Measurements from ENCODE around the gene TCEAL5. TPM values are rescaled to one million over a fixed set of nuclear protein-coding genes. Genes with fewer than 3 reads are reported as not detected.
A peak's percentile ranks its signal among the peaks of the same experiment; 100 is the strongest.

Gene TCEAL5
- total and polyA plus RNA-seq, 2 of the 13 experiments (the other 11 are each of a cell fraction or from before 2014, with no cell fraction given) = not detected

- in situ Hi-C loops (cut with HindIII; ENCODE audit: extremely low pct_ligation_motif_present, low pct_unique_long_range_greater_than_20kb) = no loop called here
- Histone ChIP-seq H2AFZ (ENCODE audit: low read length) (no peak within 1 kb of the TSS), H3K9me3 (ENCODE audit: low read length) (no peaks in the 10 kb centered on the region), H3K4me2 (ENCODE audit: low read depth, low read length) (peak within 1 kb of the TSS; percentile 61), H3K36me3 (replicated peaks in 1 of 2; ENCODE audit: control insufficient read depth in 1 of 2, insufficient read depth in 2 of 2, low read length in 2 of 2) (no peaks in the 10 kb centered on the region), H3K4me3 (replicated peaks in 1 of 3; ENCODE audit: insufficient read depth in 1 of 3, low read depth in 2 of 3, low read length in 3 of 3) (peak within 1 kb of the TSS in 2 of 3 experiments; percentile 27 to 43; a peak in 3 of 6 replicates), H3K27ac (ENCODE audit: extremely low read length, insufficient read depth, low read length) (no peak within 1 kb of the TSS), H4K20me1 (ENCODE audit: insufficient read depth, low read length) (no peaks in the 10 kb centered on the region), H3K27me3 (ENCODE audit: control insufficient read depth in 1 of 2, insufficient read depth in 2 of 2, low read length in 2 of 2) (no peaks in the 10 kb centered on the region), H3K9ac (ENCODE audit: insufficient read depth, low read depth, low read length) (no peak within 1 kb of the TSS), H3K4me1 (ENCODE audit: insufficient read depth, low read length) (no peaks in the 10 kb centered on the region), H3K79me2 (ENCODE audit: insufficient read depth, low read length) (no peaks in the 10 kb centered on the region)
- 3% methylated on average over 10 of the region's 52 CpGs for WGBS (ENCODE audit: low lambda C conversion rate)
- intact Hi-C loops (cut with micrococcal nuclease; ENCODE audit: unreplicated experiment) = no loop called here
- FAIRE-seq (no peak), DNase-seq (ENCODE audit: low spot score) (no peak), ATAC-seq (peak; percentile 61)
- BruUV-seq (replicated peaks) = no TSS peak
- peak; percentile 49; the same call in 1 of the 2 replicates for TF ChIP-seq USF2 (IDR thresholded peaks at IDR 0.05; ENCODE audit: low read depth, low read length)
- peak; percentile 54; the same call in 1 of the 2 replicates for TF ChIP-seq USF2 (CRISPR knock-in tag; IDR thresholded peaks at IDR 0.05; ENCODE audit: borderline replicate concordance)
- no peak for TF ChIP-seq ZNF597 (CRISPR knock-in tag; IDR thresholded peaks at IDR 0.05)
- ChIA-PET POLR2A (no interaction called here), CTCF (ENCODE audit: low intra/inter-chr PET ratio, low total read pairs) (no interaction called here)
Observed at GRCh38 chrX:103310555-103311398, 34.2 kb upstream of the TCEAL5 start, which contains the start of gene BEX2. Gene BEX2 (minus strand): TSS chrX:103310990. CDS start chrX:103309976, 1,014 bp downstream.
